ENCODE data around the gene SDK1. TPM values are rescaled to one million over a fixed set of nuclear protein-coding genes. Genes with fewer than 3 reads are reported as not detected.

Gene SDK1
- total and polyA plus RNA-seq, 4 experiments from 2014 or later, result 0.06 to 0.26 TPM; not detected in 2

- H3K4me3 Mint-ChIP-seq, result no peak overlapping the region
- H3K4me1 Mint-ChIP-seq, result no peaks in the 10 kb centered on the region
- intact Hi-C loops (cut with micrococcal nuclease), result no loop called here
- no peaks in the 10 kb centered on the region for H3K4me1 ChIP-seq (ENCODE audit: insufficient read depth, low read length)
- peaks cover 2 to 13% of the 10 kb centered on the region in 2 donors for H3K27me3 Mint-ChIP-seq
- ChIA-PET POLR2A (ENCODE audit: partially characterized antibody) (no interaction called here), CTCF (ENCODE audit: partially characterized antibody) (no interaction called here)
- no peaks in the 10 kb centered on the region for H3K9me3 ChIP-seq (ENCODE audit: control insufficient read depth in 1 of 2, low read length in 2 of 2)
- H3K9me3 Mint-ChIP-seq, result no peaks in the 10 kb centered on the region
- H3K27me3 ChIP-seq (ENCODE audit: insufficient read depth, low read length), result no peaks in the 10 kb centered on the region
- no peak overlapping the region for H3K27ac Mint-ChIP-seq
- no peak overlapping the region for H3K27ac ChIP-seq (ENCODE audit: low read depth, low read length)
- H3K36me3 ChIP-seq (ENCODE audit: insufficient read depth, low read length), result no peaks in the 10 kb centered on the region
- no peak for DNase-seq
- no peak overlapping the region for H3K4me3 ChIP-seq (ENCODE audit: low read length in 2 of 2)
- no peaks in the 10 kb centered on the region for H3K36me3 Mint-ChIP-seq
These were observed 340.5 kb downstream of the SDK1 start for GRCh38 chr7:3641582-3641981.

- DNase-seq, result no peak
- no peaks in the 10 kb centered on the region for H3K27me3 ChIP-seq (ENCODE audit: insufficient read depth, low read length)
- H3K36me3 ChIP-seq (ENCODE audit: insufficient read depth, low read length), result no peaks in the 10 kb centered on the region
- H3K4me1 ChIP-seq (ENCODE audit: insufficient read depth, low read length), result no peaks in the 10 kb centered on the region
- H3K4me3 ChIP-seq (ENCODE audit: low read length in 2 of 2), result no peak overlapping the region
- H3K27ac Mint-ChIP-seq, result no peak overlapping the region
- H3K27me3 Mint-ChIP-seq, result peaks cover 0 to 11% of the 10 kb centered on the region in 2 donors
- H3K27ac ChIP-seq (ENCODE audit: low read depth, low read length), result no peak overlapping the region
- CTCF ChIA-PET (ENCODE audit: partially characterized antibody), result no interaction called here
- intact Hi-C loops (cut with micrococcal nuclease), result no loop called here
- POLR2A ChIA-PET (ENCODE audit: partially characterized antibody), result no interaction called here
- H3K36me3 Mint-ChIP-seq, result no peaks in the 10 kb centered on the region
- no peaks in the 10 kb centered on the region for H3K4me1 Mint-ChIP-seq
- no peaks in the 10 kb centered on the region for H3K9me3 Mint-ChIP-seq
- H3K4me3 Mint-ChIP-seq, result no peak overlapping the region
- no peaks in the 10 kb centered on the region for H3K9me3 ChIP-seq (ENCODE audit: control insufficient read depth in 1 of 2, low read length in 2 of 2)
These were observed 342.0 kb downstream of the SDK1 start for GRCh38 chr7:3643091-3643490.

GRCh38 chr7:3648276-3648675 is 347.2 kb downstream of the SDK1 start:
- POLR2A ChIA-PET (ENCODE audit: partially characterized antibody), result no interaction called here
- no peaks in the 10 kb centered on the region for H3K9me3 ChIP-seq (ENCODE audit: control insufficient read depth in 1 of 2, low read length in 2 of 2)
- no peaks in the 10 kb centered on the region for H3K27me3 ChIP-seq (ENCODE audit: insufficient read depth, low read length)
- Mint-ChIP-seq H3K9me3 (no peaks in the 10 kb centered on the region), H3K27me3 (peaks cover 0 to 7% of the 10 kb centered on the region in 2 donors), H3K27ac (no peak overlapping the region), H3K36me3 (no peaks in the 10 kb centered on the region), H3K4me1 (no peaks in the 10 kb centered on the region), H3K4me3 (no peak overlapping the region)
- intact Hi-C loops (cut with micrococcal nuclease), result no loop called here
- no peak overlapping the region for H3K27ac ChIP-seq (ENCODE audit: low read depth, low read length)
- CTCF ChIA-PET (ENCODE audit: partially characterized antibody), result no interaction called here
- H3K4me3 ChIP-seq (ENCODE audit: low read length in 2 of 2), result no peak overlapping the region
- no peaks in the 10 kb centered on the region for H3K4me1 ChIP-seq (ENCODE audit: insufficient read depth, low read length)
- no peaks in the 10 kb centered on the region for H3K36me3 ChIP-seq (ENCODE audit: insufficient read depth, low read length)
- no peak for DNase-seq

GRCh38 chr7:3649250-3649649 is 348.2 kb downstream of the SDK1 start:
- no peaks in the 10 kb centered on the region for H3K27me3 ChIP-seq (ENCODE audit: insufficient read depth, low read length)
- no peaks in the 10 kb centered on the region for H3K36me3 ChIP-seq (ENCODE audit: insufficient read depth, low read length)
- no peaks in the 10 kb centered on the region for H3K4me1 ChIP-seq (ENCODE audit: insufficient read depth, low read length)
- Mint-ChIP-seq H3K9me3 (no peaks in the 10 kb centered on the region), H3K4me1 (no peaks in the 10 kb centered on the region), H3K36me3 (no peaks in the 10 kb centered on the region), H3K27me3 (peaks cover 0 to 6% of the 10 kb centered on the region in 2 donors), H3K27ac (no peak overlapping the region), H3K4me3 (no peak overlapping the region)
- no peaks in the 10 kb centered on the region for H3K9me3 ChIP-seq (ENCODE audit: control insufficient read depth in 1 of 2, low read length in 2 of 2)
- no peak overlapping the region for H3K4me3 ChIP-seq (ENCODE audit: low read length in 2 of 2)
- no peak for DNase-seq
- ChIA-PET CTCF (ENCODE audit: partially characterized antibody) (interaction anchor here (0.7 kb wide), 1 partner anchor 154 kb away, joined by 3 read pairs; no protein-coding TSS in a partner anchor), POLR2A (ENCODE audit: partially characterized antibody) (no interaction called here)
- intact Hi-C loops (cut with micrococcal nuclease), result no loop called here
- H3K27ac ChIP-seq (ENCODE audit: low read depth, low read length), result no peak overlapping the region

- Histone ChIP-seq H3K9me3 (ENCODE audit: control insufficient read depth in 1 of 2, low read length in 2 of 2) (no peaks in the 10 kb centered on the region), H3K27ac (ENCODE audit: low read depth, low read length) (no peak overlapping the region), H3K4me1 (ENCODE audit: insufficient read depth, low read length) (no peaks in the 10 kb centered on the region), H3K4me3 (ENCODE audit: low read length in 2 of 2) (no peak overlapping the region), H3K27me3 (ENCODE audit: insufficient read depth, low read length) (no peaks in the 10 kb centered on the region), H3K36me3 (ENCODE audit: insufficient read depth, low read length) (no peaks in the 10 kb centered on the region)
- CTCF ChIA-PET (ENCODE audit: partially characterized antibody), result interaction anchor here (0.7 kb wide), 1 partner anchor 153 kb away, joined by 3 read pairs; no protein-coding TSS in a partner anchor
- intact Hi-C loops (cut with micrococcal nuclease), result no loop called here
- no peaks in the 10 kb centered on the region for H3K4me1 Mint-ChIP-seq
- H3K36me3 Mint-ChIP-seq, result no peaks in the 10 kb centered on the region
- POLR2A ChIA-PET (ENCODE audit: partially characterized antibody), result no interaction called here
- H3K27ac Mint-ChIP-seq, result peak overlapping the region in 1 of 7 donors; percentile 9
- no peak for DNase-seq
- no peak overlapping the region for H3K4me3 Mint-ChIP-seq
- H3K27me3 Mint-ChIP-seq, result peaks cover 0 to 6% of the 10 kb centered on the region in 2 donors
- no peaks in the 10 kb centered on the region for H3K9me3 Mint-ChIP-seq
These were observed 348.8 kb downstream of the SDK1 start for GRCh38 chr7:3649678-3650440.

GRCh38 chr7:3650844-3651243 is 349.8 kb downstream of the SDK1 start:
- H3K9me3 Mint-ChIP-seq, result no peaks in the 10 kb centered on the region
- Histone ChIP-seq H3K4me1 (ENCODE audit: insufficient read depth, low read length) (no peaks in the 10 kb centered on the region), H3K4me3 (ENCODE audit: low read length in 2 of 2) (no peak overlapping the region), H3K27me3 (ENCODE audit: insufficient read depth, low read length) (no peaks in the 10 kb centered on the region), H3K27ac (ENCODE audit: low read depth, low read length) (no peak overlapping the region), H3K36me3 (ENCODE audit: insufficient read depth, low read length) (no peaks in the 10 kb centered on the region), H3K9me3 (ENCODE audit: control insufficient read depth in 1 of 2, low read length in 2 of 2) (no peaks in the 10 kb centered on the region)
- no peak for DNase-seq
- H3K27me3 Mint-ChIP-seq, result peaks cover 0 to 6% of the 10 kb centered on the region in 2 donors
- no peak overlapping the region for H3K27ac Mint-ChIP-seq
- intact Hi-C loops (cut with micrococcal nuclease), result no loop called here
- no peaks in the 10 kb centered on the region for H3K36me3 Mint-ChIP-seq
- CTCF ChIA-PET (ENCODE audit: partially characterized antibody), result interaction anchor here (0.8 kb wide), 1 partner anchor 22 kb away, joined by 3 read pairs; no protein-coding TSS in a partner anchor
- H3K4me3 Mint-ChIP-seq, result no peak overlapping the region
- H3K4me1 Mint-ChIP-seq, result no peaks in the 10 kb centered on the region
- POLR2A ChIA-PET (ENCODE audit: partially characterized antibody), result no interaction called here

- Mint-ChIP-seq H3K27ac (no peak overlapping the region), H3K36me3 (no peaks in the 10 kb centered on the region), H3K4me1 (no peaks in the 10 kb centered on the region), H3K27me3 (peaks cover 4 to 16% of the 10 kb centered on the region in 2 donors), H3K9me3 (no peaks in the 10 kb centered on the region), H3K4me3 (no peak overlapping the region)
- Histone ChIP-seq H3K36me3 (ENCODE audit: insufficient read depth, low read length) (no peaks in the 10 kb centered on the region), H3K27ac (ENCODE audit: low read depth, low read length) (no peak overlapping the region), H3K9me3 (ENCODE audit: control insufficient read depth in 1 of 2, low read length in 2 of 2) (no peaks in the 10 kb centered on the region), H3K4me3 (ENCODE audit: low read length in 2 of 2) (no peak overlapping the region), H3K4me1 (ENCODE audit: insufficient read depth, low read length) (no peaks in the 10 kb centered on the region), H3K27me3 (ENCODE audit: insufficient read depth, low read length) (no peaks in the 10 kb centered on the region)
- ChIA-PET CTCF (ENCODE audit: partially characterized antibody) (no interaction called here), POLR2A (ENCODE audit: partially characterized antibody) (no interaction called here)
- no peak for DNase-seq
- intact Hi-C loops (cut with micrococcal nuclease), result no loop called here
These were observed 354.6 kb downstream of the SDK1 start for GRCh38 chr7:3655635-3656034.

Data from CD4-positive, alpha-beta memory T cell (primary cell).